Measurements from ENCODE around the gene CTNNA3.

Gene CTNNA3

DNA sequence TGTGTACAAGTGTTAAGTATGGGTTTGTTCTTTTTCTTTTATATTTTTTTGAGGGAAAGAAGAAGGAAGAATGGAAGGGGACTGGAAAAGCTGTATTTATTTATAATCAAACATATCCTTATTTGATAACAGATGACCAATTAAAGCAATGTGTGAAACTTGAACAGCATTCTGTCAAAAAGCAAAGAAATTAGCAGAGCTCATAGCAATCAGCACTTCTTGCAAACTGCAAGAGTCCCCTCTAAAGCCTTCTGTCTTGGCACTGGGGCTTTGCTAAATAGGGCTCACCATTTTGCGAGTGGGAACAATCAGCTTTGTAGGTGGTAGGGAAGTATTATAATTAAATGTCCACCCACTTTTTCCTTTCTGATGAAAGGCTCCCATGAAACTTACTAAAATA, 935.1 kb downstream of the CTNNA3 start:
- no peak overlapping the region for H3K4me2 ChIP-seq (ENCODE audit: low read length)
- no peak for TF ChIP-seq EZH2phosphoT487 (IDR thresholded peaks at IDR 0.05; ENCODE audit: borderline replicate concordance, low read length)
- TF ChIP-seq, protein P1, sequence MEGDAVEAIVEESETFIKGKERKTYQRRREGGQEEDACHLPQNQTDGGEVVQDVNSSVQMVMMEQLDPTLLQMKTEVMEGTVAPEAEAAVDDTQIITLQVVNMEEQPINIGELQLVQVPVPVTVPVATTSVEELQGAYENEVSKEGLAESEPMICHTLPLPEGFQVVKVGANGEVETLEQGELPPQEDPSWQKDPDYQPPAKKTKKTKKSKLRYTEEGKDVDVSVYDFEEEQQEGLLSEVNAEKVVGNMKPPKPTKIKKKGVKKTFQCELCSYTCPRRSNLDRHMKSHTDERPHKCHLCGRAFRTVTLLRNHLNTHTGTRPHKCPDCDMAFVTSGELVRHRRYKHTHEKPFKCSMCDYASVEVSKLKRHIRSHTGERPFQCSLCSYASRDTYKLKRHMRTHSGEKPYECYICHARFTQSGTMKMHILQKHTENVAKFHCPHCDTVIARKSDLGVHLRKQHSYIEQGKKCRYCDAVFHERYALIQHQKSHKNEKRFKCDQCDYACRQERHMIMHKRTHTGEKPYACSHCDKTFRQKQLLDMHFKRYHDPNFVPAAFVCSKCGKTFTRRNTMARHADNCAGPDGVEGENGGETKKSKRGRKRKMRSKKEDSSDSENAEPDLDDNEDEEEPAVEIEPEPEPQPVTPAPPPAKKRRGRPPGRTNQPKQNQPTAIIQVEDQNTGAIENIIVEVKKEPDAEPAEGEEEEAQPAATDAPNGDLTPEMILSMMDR (IDR thresholded peaks at IDR 0.05; ENCODE audit: low read depth, low read length, poor library complexity, severe bottlenecking): no peak
- H3K4me3 ChIP-seq (ENCODE audit: low read length): no peak overlapping the region

DNA sequence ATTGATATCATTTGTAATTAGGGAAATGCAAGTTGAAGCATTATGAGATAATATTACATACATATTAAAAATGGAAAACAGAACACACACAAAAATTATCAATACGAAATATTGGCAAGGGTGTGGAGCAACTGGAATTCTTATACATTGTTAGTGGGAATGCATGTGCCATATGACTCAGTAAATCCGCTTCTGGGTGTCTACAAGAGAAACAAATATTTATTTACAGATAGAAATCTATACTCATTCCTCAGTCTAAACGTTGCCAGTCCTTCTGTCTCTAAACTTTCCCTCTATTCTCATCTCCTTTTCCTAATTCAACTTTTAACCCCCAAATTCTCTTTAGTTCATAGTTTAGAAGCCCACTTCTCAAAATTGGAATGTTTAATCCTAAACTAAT, 940.5 kb downstream of the CTNNA3 start:
- no peaks in the 10 kb centered on the region for H3K79me2 ChIP-seq (ENCODE audit: control insufficient read depth, low read length)
- H3K4me2 ChIP-seq (ENCODE audit: low read length): no peak overlapping the region
- no peaks in the 10 kb centered on the region for H3F3A ChIP-seq (ENCODE audit: control insufficient read depth, insufficient read depth)

More for the DNA sequence above, 935.1 kb downstream of the CTNNA3 start:
- no peaks in the 10 kb centered on the region for H4K20me1 ChIP-seq (ENCODE audit: control insufficient read depth, insufficient read depth, low read depth, low read length)
- H3F3A ChIP-seq (ENCODE audit: control insufficient read depth, insufficient read depth): no peaks in the 10 kb centered on the region
- no peaks in the 10 kb centered on the region for H3K9me2 ChIP-seq (replicated peaks; ENCODE audit: control insufficient read depth, low read length)
- no peak overlapping the region for H3K27ac ChIP-seq (ENCODE audit: low read depth, low read length)
- H3K79me2 ChIP-seq (ENCODE audit: control insufficient read depth, low read length): no peaks in the 10 kb centered on the region
- no peaks in the 10 kb centered on the region for H3K36me3 ChIP-seq (ENCODE audit: control insufficient read depth, low read length)
- H3K4me1 ChIP-seq (ENCODE audit: control insufficient read depth, low read length): no peaks in the 10 kb centered on the region
- H3K27me3 ChIP-seq (ENCODE audit: control insufficient read depth, low read length): no peaks in the 10 kb centered on the region
- H3K9me3 ChIP-seq (ENCODE audit: control insufficient read depth, insufficient read depth, low read length): no peaks in the 10 kb centered on the region

DNA sequence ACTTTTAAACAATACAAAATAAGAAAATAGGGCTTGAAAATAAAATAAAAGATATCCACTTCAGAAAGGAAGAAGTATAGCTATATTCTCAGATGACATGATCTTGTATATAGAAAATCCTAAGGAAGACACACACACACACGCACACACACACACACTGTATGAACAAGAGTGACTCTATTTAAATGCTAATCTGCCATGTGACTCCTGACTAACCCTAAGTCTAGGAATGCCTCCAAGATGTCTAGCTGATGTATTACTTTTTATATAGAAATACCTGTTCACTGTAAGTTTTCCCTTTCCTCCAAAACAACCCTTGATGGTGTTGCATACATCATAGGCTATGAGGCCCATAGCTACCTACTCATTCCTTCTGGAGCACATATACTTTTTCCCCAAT, 943.3 kb downstream of the CTNNA3 start:
- Histone ChIP-seq H3K79me2 (ENCODE audit: control insufficient read depth, low read length) (no peaks in the 10 kb centered on the region), H3K4me3 (ENCODE audit: low read length) (no peak overlapping the region), H3F3A (ENCODE audit: control insufficient read depth, insufficient read depth) (no peaks in the 10 kb centered on the region), H3K36me3 (ENCODE audit: control insufficient read depth, low read length) (no peaks in the 10 kb centered on the region), H3K9me2 (replicated peaks; ENCODE audit: control insufficient read depth, low read length) (no peaks in the 10 kb centered on the region), H3K4me2 (ENCODE audit: low read length) (no peak overlapping the region), H3K4me1 (ENCODE audit: control insufficient read depth, low read length) (no peaks in the 10 kb centered on the region), H3K9me3 (ENCODE audit: control insufficient read depth, insufficient read depth, low read length) (no peaks in the 10 kb centered on the region), H3K27me3 (ENCODE audit: control insufficient read depth, low read length) (no peaks in the 10 kb centered on the region), H4K20me1 (ENCODE audit: control insufficient read depth, insufficient read depth, low read depth, low read length) (no peaks in the 10 kb centered on the region), H3K27ac (ENCODE audit: low read depth, low read length) (no peak overlapping the region)
- TF ChIP-seq EZH2phosphoT487 (IDR thresholded peaks at IDR 0.05; ENCODE audit: borderline replicate concordance, low read length): no peak
- TF ChIP-seq, protein P1 (IDR thresholded peaks at IDR 0.05; ENCODE audit: low read depth, low read length, poor library complexity, severe bottlenecking): no peak

More for the DNA sequence above, 940.5 kb downstream of the CTNNA3 start:
- H3K9me2 ChIP-seq (replicated peaks; ENCODE audit: control insufficient read depth, low read length): no peaks in the 10 kb centered on the region
- no peaks in the 10 kb centered on the region for H3K27me3 ChIP-seq (ENCODE audit: control insufficient read depth, low read length)
- no peak overlapping the region for H3K27ac ChIP-seq (ENCODE audit: low read depth, low read length)
- no peaks in the 10 kb centered on the region for H3K4me1 ChIP-seq (ENCODE audit: control insufficient read depth, low read length)
- no peaks in the 10 kb centered on the region for H3K9me3 ChIP-seq (ENCODE audit: control insufficient read depth, insufficient read depth, low read length)
- no peak overlapping the region for H3K4me3 ChIP-seq (ENCODE audit: low read length)
- no peaks in the 10 kb centered on the region for H4K20me1 ChIP-seq (ENCODE audit: control insufficient read depth, insufficient read depth, low read depth, low read length)
- H3K36me3 ChIP-seq (ENCODE audit: control insufficient read depth, low read length): no peaks in the 10 kb centered on the region
- no peak for TF ChIP-seq EZH2phosphoT487 (IDR thresholded peaks at IDR 0.05; ENCODE audit: borderline replicate concordance, low read length)
- TF ChIP-seq, protein P1 (IDR thresholded peaks at IDR 0.05; ENCODE audit: low read depth, low read length, poor library complexity, severe bottlenecking): no peak

Data from DOHH2 (cell line).